ENCODE results near the gene GET3. TPM values are rescaled to one million over a fixed set of nuclear protein-coding genes. Genes with fewer than 3 reads are reported as not detected.
A peak's percentile ranks its signal among the peaks of the same experiment; 100 is the strongest.
"Not testable (repeated sequence)": the region's sequence is repeated elsewhere in the genome, so short reads cannot be mapped to it uniquely, and the experiment has no call there.

Gene GET3
- total and polyA plus RNA-seq, 4 experiments from 2014 or later, result 30.8 to 114 (median 47.6) TPM

DNA sequence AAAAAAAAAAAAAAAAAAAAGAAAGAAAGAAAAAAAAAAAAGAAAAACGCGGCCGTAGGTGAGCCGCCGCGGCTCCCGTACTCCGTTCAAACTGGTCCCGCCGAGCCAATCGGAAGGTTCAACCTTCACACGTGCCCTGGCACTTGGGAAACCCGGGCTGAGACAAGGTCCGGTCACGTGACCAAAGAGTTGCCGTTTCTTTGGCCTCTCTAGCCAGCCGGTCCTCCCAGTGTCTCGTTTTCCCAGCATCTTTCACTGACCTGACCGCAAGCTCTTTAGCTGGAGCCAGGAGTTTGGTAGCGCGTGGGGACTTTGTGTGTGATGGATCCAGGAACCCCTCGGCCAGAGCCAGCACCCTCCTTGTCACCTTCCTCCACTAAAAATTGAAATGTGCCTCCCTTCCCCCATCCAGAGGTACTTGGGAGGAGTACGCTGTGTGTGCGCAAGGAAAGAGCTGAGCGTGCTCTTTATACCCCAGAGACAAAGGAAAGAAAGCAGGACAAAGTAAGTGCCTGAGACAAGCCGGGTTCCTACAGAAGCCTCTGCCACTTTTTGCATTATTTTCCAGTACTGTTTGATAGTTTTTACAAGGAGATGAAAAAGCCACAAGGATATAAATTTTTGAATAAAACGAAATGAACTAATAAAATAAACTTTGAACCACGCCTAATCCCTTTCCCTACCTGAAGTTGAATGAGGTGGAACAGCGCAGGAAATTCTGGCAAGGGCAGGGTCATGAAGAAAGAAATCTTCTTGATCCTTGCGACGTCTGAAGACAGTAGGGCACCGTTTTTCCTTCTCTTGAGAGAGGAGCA is 14.5 kb upstream of the GET3 start:
- Histone ChIP-seq H3K4me3 (ENCODE audit: low read length in 2 of 2) (peak overlapping the region; percentile 21 to 78), H3K9me3 (ENCODE audit: control insufficient read depth in 1 of 2, low read length in 2 of 2) (no peaks in the 10 kb centered on the region), H3K27me3 (ENCODE audit: insufficient read depth, low read length) (no peaks in the 10 kb centered on the region), H3K4me1 (ENCODE audit: insufficient read depth, low read length) (peaks cover 30% of the 10 kb centered on the region), H3K36me3 (ENCODE audit: insufficient read depth, low read length) (peaks cover 5% of the 10 kb centered on the region), H3K27ac (ENCODE audit: low read depth, low read length) (peak overlapping the region; percentile 73)
- peak overlapping the region; percentile 87 to 98 (median 92) for H3K4me3 Mint-ChIP-seq
- peak; percentile 91 to 97 (median 95) for DNase-seq
- ChIA-PET CTCF (ENCODE audit: partially characterized antibody) (interaction anchor here (1.2 to 12.0 kb wide), 12 partner anchors 10 to 125 kb away, joined by 3 to 126 read pairs (median 4); partner anchors contain the start of genes DHPS, GET3, JUNB and TRIR), POLR2A (ENCODE audit: partially characterized antibody) (interaction anchor here (0.9 to 5.9 kb wide), 22 partner anchors 9 to 243 kb away, joined by 3 to 135 read pairs (median 4); partner anchors contain the start of genes DHPS, FBXW9, GET3 and JUNB)
- peak overlapping the region; percentile 88 to 98 (median 93) for H3K27ac Mint-ChIP-seq
- H3K27me3 Mint-ChIP-seq, result peaks cover 0 to 1% of the 10 kb centered on the region in 2 donors
- intact Hi-C loops (cut with micrococcal nuclease), result loop anchor here (1.0 to 5.0 kb wide), 3 partner anchors 12 to 40 kb away; partner anchors contain the start of genes DHPS, FBXW9 and TRIR
- peaks cover 21 to 54% (median 35%) of the 10 kb centered on the region in 4 donors for H3K4me1 Mint-ChIP-seq
- peaks cover 0 to 4% (median 0%) of the 10 kb centered on the region in 8 donors for H3K9me3 Mint-ChIP-seq
- H3K36me3 Mint-ChIP-seq, result peaks cover 6 to 27% of the 10 kb centered on the region in 2 donors

DNA sequence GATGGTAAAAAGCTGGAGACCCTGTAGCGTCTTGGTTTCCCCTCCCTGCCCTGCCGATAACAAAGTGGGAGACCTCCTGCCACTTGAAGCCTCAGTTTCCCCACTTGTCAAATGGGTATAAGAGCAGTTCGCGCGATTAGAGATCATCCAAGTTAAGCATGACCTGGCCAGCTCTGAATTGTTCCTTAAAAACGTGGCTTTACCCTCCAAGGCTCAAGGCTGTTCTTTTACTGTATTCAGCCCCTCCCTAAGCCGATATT is 14.0 kb upstream of the GET3 start:
- Histone ChIP-seq H3K4me1 (ENCODE audit: insufficient read depth, low read length) (peaks cover 30% of the 10 kb centered on the region), H3K27me3 (ENCODE audit: insufficient read depth, low read length) (no peaks in the 10 kb centered on the region), H3K36me3 (ENCODE audit: insufficient read depth, low read length) (peaks cover 5% of the 10 kb centered on the region), H3K27ac (ENCODE audit: low read depth, low read length) (peak overlapping the region; percentile 68), H3K9me3 (ENCODE audit: control insufficient read depth in 1 of 2, low read length in 2 of 2) (no peaks in the 10 kb centered on the region), H3K4me3 (ENCODE audit: low read length in 2 of 2) (peak overlapping the region; percentile 21 to 78)
- H3K36me3 Mint-ChIP-seq, result peaks cover 6 to 27% of the 10 kb centered on the region in 2 donors
- H3K4me3 Mint-ChIP-seq, result peak overlapping the region; percentile 87 to 98 (median 92)
- ChIA-PET POLR2A (ENCODE audit: partially characterized antibody) (interaction anchor here (0.5 to 5.9 kb wide), 18 partner anchors 9 to 456 kb away, joined by 3 to 135 read pairs (median 6); partner anchors contain the start of genes DHPS, FBXW9, GET3 and JUNB), CTCF (ENCODE audit: partially characterized antibody) (interaction anchor here (0.6 to 12.0 kb wide), 12 partner anchors 10 to 125 kb away, joined by 3 to 126 read pairs (median 4); partner anchors contain the start of genes GET3, JUNB and TRIR)
- peaks cover 0 to 4% (median 0%) of the 10 kb centered on the region in 8 donors for H3K9me3 Mint-ChIP-seq
- H3K4me1 Mint-ChIP-seq, result peaks cover 21 to 54% (median 35%) of the 10 kb centered on the region in 4 donors
- H3K27me3 Mint-ChIP-seq, result peaks cover 0 to 1% of the 10 kb centered on the region in 2 donors
- peak overlapping the region; percentile 88 to 98 (median 93) for H3K27ac Mint-ChIP-seq
- intact Hi-C loops (cut with micrococcal nuclease), result loop anchor here (1.0 to 5.0 kb wide), 2 partner anchors 27 to 41 kb away; partner anchors contain the start of genes DHPS and FBXW9
- DNase-seq, result no peak

DNA sequence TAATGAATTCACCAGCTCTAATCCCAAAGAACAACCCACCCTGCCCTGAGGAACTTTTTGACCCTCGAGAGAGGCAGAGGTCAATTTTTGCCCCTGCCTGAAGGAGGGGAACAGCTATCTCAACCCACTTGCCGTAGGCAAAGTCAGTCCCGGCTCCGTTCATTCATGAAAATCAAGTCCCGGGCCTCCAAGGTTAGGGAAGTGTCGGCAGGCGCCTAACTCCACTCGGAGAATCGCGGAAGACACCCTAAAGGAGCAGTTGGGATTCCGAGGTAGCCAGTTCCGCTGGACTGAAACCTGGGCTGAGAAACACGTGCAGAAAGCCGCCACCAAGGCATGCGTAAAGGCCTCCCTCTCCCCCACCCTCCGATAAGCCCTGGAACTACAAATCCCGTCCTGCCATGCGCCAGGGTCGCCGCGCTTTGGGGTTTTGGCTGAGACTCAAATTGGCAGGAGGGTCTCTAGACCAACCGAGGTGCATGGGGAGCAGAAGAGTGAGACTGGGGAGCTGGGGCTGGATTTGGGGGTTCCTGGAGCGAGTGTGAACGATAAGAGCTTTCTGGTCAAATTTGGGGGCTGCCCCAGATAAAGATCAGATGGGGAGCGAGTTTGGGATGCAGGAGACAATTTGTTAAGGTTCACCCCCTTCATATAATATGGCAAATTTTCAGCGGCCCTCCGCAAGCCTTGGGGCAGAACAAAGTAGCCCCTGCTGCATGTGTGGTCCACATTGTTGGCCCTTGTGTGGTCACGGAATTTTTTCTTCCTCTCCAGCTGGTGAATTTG is 13.5 kb upstream of the GET3 start, which contains the start of gene TNPO2:
TNPO2 (minus strand) TSS at position 292 of the 786 bp plus-strand sequence. CDS start 2,955 bp downstream, outside the sequence.
- H3K27ac Mint-ChIP-seq, result peak within 1 kb of the TSS; percentile 88 to 98 (median 93)
- peaks cover 0 to 1% of the 10 kb centered on the region in 2 donors for H3K27me3 Mint-ChIP-seq
- H3K4me1 Mint-ChIP-seq, result peaks cover 18 to 52% (median 35%) of the 10 kb centered on the region in 4 donors
- Histone ChIP-seq H3K9me3 (ENCODE audit: control insufficient read depth in 1 of 2, low read length in 2 of 2) (no peaks in the 10 kb centered on the region), H3K36me3 (ENCODE audit: insufficient read depth, low read length) (peaks cover 4% of the 10 kb centered on the region), H3K4me1 (ENCODE audit: insufficient read depth, low read length) (peaks cover 30% of the 10 kb centered on the region), H3K4me3 (ENCODE audit: low read length in 2 of 2) (peak within 1 kb of the TSS; percentile 21 to 78), H3K27me3 (ENCODE audit: insufficient read depth, low read length) (no peaks in the 10 kb centered on the region), H3K27ac (ENCODE audit: low read depth, low read length) (peak within 1 kb of the TSS; percentile 68)
- ChIA-PET CTCF (ENCODE audit: partially characterized antibody) (interaction anchor here (0.6 to 12.0 kb wide), 10 partner anchors 9 to 124 kb away, joined by 3 to 126 read pairs (median 4); partner anchors contain the start of genes GET3, JUNB and TRIR), POLR2A (ENCODE audit: partially characterized antibody) (interaction anchor here (0.5 to 5.9 kb wide), 17 partner anchors 9 to 1798 kb away, joined by 3 to 135 read pairs (median 5); partner anchors contain the start of genes DHPS, FBXW9, GET3 and JUNB)
- DNase-seq, result peak; percentile 50 to 69 (median 55)
- peaks cover 1 to 23% of the 10 kb centered on the region in 2 donors for H3K36me3 Mint-ChIP-seq
- H3K9me3 Mint-ChIP-seq, result peaks cover 0 to 4% (median 0%) of the 10 kb centered on the region in 8 donors
- intact Hi-C loops (cut with micrococcal nuclease), result loop anchor here (1.0 to 5.0 kb wide), 2 partner anchors 28 to 42 kb away; partner anchors contain the start of genes DHPS and FBXW9
- peak within 1 kb of the TSS; percentile 87 to 98 (median 92) for H3K4me3 Mint-ChIP-seq

GRCh38 chr19:12725612-12726011 is 11.7 kb upstream of the GET3 start:
- peaks cover 18% of the 10 kb centered on the region for H3K36me3 ChIP-seq (ENCODE audit: insufficient read depth, low read length)
- peaks cover 8 to 35% of the 10 kb centered on the region in 2 donors for H3K36me3 Mint-ChIP-seq
- H3K4me3 Mint-ChIP-seq; H3K9me3 Mint-ChIP-seq; H3K27ac ChIP-seq (ENCODE audit: low read depth, low read length); H3K27me3 ChIP-seq (ENCODE audit: insufficient read depth, low read length); H3K27me3 Mint-ChIP-seq; H3K4me3 ChIP-seq (ENCODE audit: low read length in 2 of 2); intact Hi-C loops (cut with micrococcal nuclease); H3K9me3 ChIP-seq (ENCODE audit: control insufficient read depth in 1 of 2, low read length in 2 of 2); CTCF ChIA-PET (ENCODE audit: partially characterized antibody); DNase-seq: not testable (repeated sequence)
- H3K4me1 ChIP-seq (ENCODE audit: insufficient read depth, low read length), result peaks cover 25% of the 10 kb centered on the region
- POLR2A ChIA-PET (ENCODE audit: partially characterized antibody), result interaction anchor here (1.2 to 5.9 kb wide), 2 partner anchors 7 to 30 kb away, joined by 3 to 135 read pairs; partner anchors contain the start of gene TRIR
- H3K4me1 Mint-ChIP-seq, result peaks cover 20 to 50% (median 35%) of the 10 kb centered on the region in 4 donors
- H3K27ac Mint-ChIP-seq, result peak overlapping the region in 2 of 7 donors; percentile 43 to 84

DNA sequence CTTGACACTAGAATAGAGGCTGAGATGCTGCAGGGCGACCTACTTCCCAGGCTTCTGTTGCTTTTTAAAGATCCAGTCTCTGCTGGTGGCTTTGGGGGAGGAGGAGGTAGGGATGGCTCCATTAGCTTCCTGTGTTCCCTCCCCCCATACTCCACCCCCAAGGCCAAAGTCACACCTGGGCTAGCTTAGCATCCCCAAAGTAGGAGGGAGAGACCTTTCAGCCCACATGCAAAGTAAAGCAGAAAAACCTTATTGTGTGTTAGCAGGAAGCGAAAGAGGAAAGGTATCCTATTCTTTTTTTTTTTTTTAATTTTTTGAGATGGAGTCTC is 10.3 kb upstream of the GET3 start:
- Histone ChIP-seq H3K36me3 (ENCODE audit: insufficient read depth, low read length) (peaks cover 29% of the 10 kb centered on the region), H3K4me1 (ENCODE audit: insufficient read depth, low read length) (peaks cover 23% of the 10 kb centered on the region), H3K4me3 (ENCODE audit: low read length in 2 of 2) (no peak overlapping the region), H3K27me3 (ENCODE audit: insufficient read depth, low read length) (no peaks in the 10 kb centered on the region), H3K9me3 (ENCODE audit: control insufficient read depth in 1 of 2, low read length in 2 of 2) (no peaks in the 10 kb centered on the region), H3K27ac (ENCODE audit: low read depth, low read length) (no peak overlapping the region)
- CTCF ChIA-PET (ENCODE audit: partially characterized antibody), result interaction anchor here (0.7 to 1.3 kb wide), 4 partner anchors 11 to 69 kb away, joined by 3 to 4 read pairs (median 4); no protein-coding TSS in a partner anchor
- POLR2A ChIA-PET (ENCODE audit: partially characterized antibody), result interaction anchor here (1.3 kb wide), 1 partner anchor 9 kb away, joined by 3 read pairs; no protein-coding TSS in a partner anchor
- Mint-ChIP-seq H3K4me3 (peak overlapping the region in 1 of 8 donors; percentile 42), H3K4me1 (peaks cover 17 to 43% (median 29%) of the 10 kb centered on the region in 4 donors), H3K27me3 (peaks cover 0 to 1% of the 10 kb centered on the region in 2 donors), H3K36me3 (peaks cover 10 to 32% of the 10 kb centered on the region in 2 donors), H3K27ac (peak overlapping the region in 2 of 7 donors; percentile 12 to 77), H3K9me3 (peaks cover 0 to 5% (median 0%) of the 10 kb centered on the region in 8 donors)
- intact Hi-C loops (cut with micrococcal nuclease), result no loop called here
- DNase-seq, result no peak

GRCh38 chr19:12727745-12728433 is 9.4 kb upstream of the GET3 start:
- DNase-seq, result no peak
- H3K27me3 Mint-ChIP-seq, result no peaks in the 10 kb centered on the region
- no peaks in the 10 kb centered on the region for H3K9me3 ChIP-seq (ENCODE audit: control insufficient read depth in 1 of 2, low read length in 2 of 2)
- H3K4me3 ChIP-seq (ENCODE audit: low read length in 2 of 2), result no peak overlapping the region
- no peaks in the 10 kb centered on the region for H3K27me3 ChIP-seq (ENCODE audit: insufficient read depth, low read length)
- peaks cover 0 to 1% (median 0%) of the 10 kb centered on the region in 8 donors for H3K9me3 Mint-ChIP-seq
- H3K36me3 Mint-ChIP-seq, result peaks cover 15 to 31% of the 10 kb centered on the region in 2 donors
- peaks cover 31% of the 10 kb centered on the region for H3K4me1 ChIP-seq (ENCODE audit: insufficient read depth, low read length)
- H3K27ac ChIP-seq (ENCODE audit: low read depth, low read length), result no peak overlapping the region
- peaks cover 32% of the 10 kb centered on the region for H3K36me3 ChIP-seq (ENCODE audit: insufficient read depth, low read length)
- POLR2A ChIA-PET (ENCODE audit: partially characterized antibody), result interaction anchor here (1.3 to 1.6 kb wide), 2 partner anchors 8 to 31 kb away, joined by 3 to 4 read pairs; partner anchors contain the start of gene FBXW9
- H3K27ac Mint-ChIP-seq, result peak overlapping the region in 1 of 7 donors; percentile 30
- CTCF ChIA-PET (ENCODE audit: partially characterized antibody), result interaction anchor here (0.7 to 1.0 kb wide), 2 partner anchors 11 to 68 kb away, joined by 3 to 4 read pairs; no protein-coding TSS in a partner anchor
- peaks cover 19 to 47% (median 32%) of the 10 kb centered on the region in 4 donors for H3K4me1 Mint-ChIP-seq
- intact Hi-C loops (cut with micrococcal nuclease), result no loop called here
- H3K4me3 Mint-ChIP-seq, result no peak overlapping the region

Data from CD4-positive, alpha-beta memory T cell (primary cell).